BJ (cell line): ENCODE results near the gene AP5M1. TPM values are rescaled to one million over a fixed set of nuclear protein-coding genes. Genes with fewer than 3 reads are reported as not detected.

Experiments
- CTCF ChIA-PET: fragments of 350-600 bp; formaldehyde crosslinking; extraction: SDS; loops from one replicate; lab custom pipeline; 2021; ENCODE audit warnings: antibody characterized with exemption, inconsistent platforms; lab: Yijun Ruan, JAX
- POLR2A ChIA-PET: fragments of 300-600 bp; sonication (Branson Sonifier 250); formaldehyde crosslinking; extraction: SDS; loops from one replicate; lab custom pipeline; 2021; ENCODE audit warnings: antibody characterized with exemption; lab: Charles Lee
- DNase-seq: peaks from one replicate; pipeline ENCODE4 v3.0.0-alpha.2; 2011; ENCODE audit warnings: low read depth
- H3K27me3 ChIP-seq: 2 replicates; pipeline ENCODE4 v1.6.0; 2011; ENCODE audit warnings: low read length; ENCODE audit not compliant: control insufficient read depth, insufficient read depth
- H3K36me3 ChIP-seq: 2 replicates; pipeline ENCODE4 v1.5.1; 2011; ENCODE audit warnings: low read length; ENCODE audit not compliant: control insufficient read depth, insufficient read depth
- H3K4me3 ChIP-seq: 2 replicates; pipeline ENCODE4 v1.5.1; 2011; ENCODE audit warnings: low read depth, mild to moderate bottlenecking, control low read depth, low read length
- CTCF ChIP-seq: IDR thresholded peaks from 2 replicates; pipeline ENCODE4 v1.5.1; 2011; ENCODE audit warnings: low read depth, mild to moderate bottlenecking, control low read depth, inconsistent platforms, low read length, moderate library complexity; ENCODE audit not compliant: insufficient read depth
- polyA plus RNA-seq: library from polyadenylated mRNA; depleted of rRNA; stranded (reverse); fragments of >200 nt; gene quantifications from 2 replicates; pipeline ENCODE4 v1.2.3, GENCODE V29; 2011

AP5M1 gene
- polyA plus RNA-seq, 1 experiment, result 17.9 TPM

- TF ChIP-seq CTCF, result no peak
- POLR2A ChIA-PET, result no interaction called here
- Histone ChIP-seq H3K4me3 (no peak overlapping the region), H3K36me3 (peaks cover 4% of the 10 kb centered on the region; the same call in 1 of the 2 replicates), H3K27me3 (no peaks in the 10 kb centered on the region)
- CTCF ChIA-PET, result no interaction called here
- no peak for DNase-seq
Measured at GRCh38 chr14:57274551-57274950, 5.8 kb downstream of the AP5M1 start.

GRCh38 chr14:57275023-57275664 is 6.4 kb downstream of the AP5M1 start:
- CTCF ChIA-PET, result no interaction called here
- POLR2A ChIA-PET, result no interaction called here
- H3K4me3 ChIP-seq, result no peak overlapping the region
- no peaks in the 10 kb centered on the region for H3K27me3 ChIP-seq
- no peak for DNase-seq
- H3K36me3 ChIP-seq, result peaks cover 4% of the 10 kb centered on the region; the same call in 1 of the 2 replicates
- TF ChIP-seq CTCF, result no peak

GRCh38 chr14:57277062-57277461 is 8.3 kb downstream of the AP5M1 start:
- Histone ChIP-seq H3K4me3 (no peak overlapping the region), H3K27me3 (no peaks in the 10 kb centered on the region), H3K36me3 (peaks cover 4% of the 10 kb centered on the region; the same call in 1 of the 2 replicates)
- DNase-seq, result no peak
- TF ChIP-seq CTCF, result no peak
- CTCF ChIA-PET, result no interaction called here
- POLR2A ChIA-PET, result no interaction called here

- ChIA-PET POLR2A (no interaction called here), CTCF (no interaction called here)
- no peak for DNase-seq
- H3K36me3 ChIP-seq, result peaks cover 3% of the 10 kb centered on the region
- no peak for TF ChIP-seq CTCF
- H3K4me3 ChIP-seq, result no peak overlapping the region
- no peaks in the 10 kb centered on the region for H3K27me3 ChIP-seq
Measured at GRCh38 chr14:57287745-57288144, 19.0 kb downstream of the AP5M1 start.

GRCh38 chr14:57290751-57291150 is 22.0 kb downstream of the AP5M1 start:
- ChIA-PET POLR2A (no interaction called here), CTCF (interaction anchor here (1.4 kb wide), 1 partner anchor 10 kb away, joined by 5 read pairs; no protein-coding TSS in a partner anchor)
- Histone ChIP-seq H3K36me3 (no peaks in the 10 kb centered on the region), H3K27me3 (no peaks in the 10 kb centered on the region), H3K4me3 (no peak overlapping the region)
- DNase-seq, result no peak
- no peak for TF ChIP-seq CTCF
